WTC11 (cell line): ENCODE measurements around the gene JAML. TPM values are rescaled to one million over a fixed set of nuclear protein-coding genes. Genes with fewer than 3 reads are reported as not detected.

Source experiments
- ATAC-seq: fragments of 200-7000 bp; cut with Tn5 transposase; 2 replicates; pipeline ENCODE4 v1.10.0; 2021; ENCODE audit warnings: mild to moderate bottlenecking, moderate library complexity
- CTCF ChIA-PET: fragments of 300-600 bp; sonication (Branson Sonifier 250); formaldehyde crosslinking; loops from one replicate; lab custom pipeline; 2021; ENCODE audit warnings: antibody characterized with exemption; lab: Charles Lee
- POLR2A ChIA-PET: fragments of 350-600 bp; sonication (Branson Sonifier 250); formaldehyde crosslinking; loops from one replicate; lab custom pipeline; 2021; ENCODE audit warnings: antibody characterized with exemption; lab: Charles Lee
- DNase-seq: peaks from one replicate; pipeline ENCODE4 v3.0.0; 2021; ENCODE audit warnings: low spot score
- H3K27ac Mint-ChIP-seq: 2 replicates; pipeline ENCODE4 v1.8.0; 2021; ENCODE audit warnings: mixed read lengths
- H3K27me3 Mint-ChIP-seq: 2 replicates; pipeline ENCODE4 v1.8.0; 2021; ENCODE audit warnings: low read depth, mild to moderate bottlenecking, moderate library complexity, mixed read lengths
- H3K36me3 Mint-ChIP-seq: 2 replicates; pipeline ENCODE4 v1.8.0; 2021; ENCODE audit warnings: mixed read lengths
- H3K4me1 Mint-ChIP-seq: 2 replicates; pipeline ENCODE4 v1.8.0; 2022; ENCODE audit warnings: mixed read lengths
- H3K4me3 Mint-ChIP-seq: 2 replicates; pipeline ENCODE4 v1.8.0; 2021; ENCODE audit warnings: mild to moderate bottlenecking, moderate library complexity, mixed read lengths
- H3K9me3 Mint-ChIP-seq: 2 replicates; pipeline ENCODE4 v1.8.0; 2021; ENCODE audit warnings: mixed read lengths
- E2F5 ChIP-seq: sonication (generic); formaldehyde crosslinking; IDR thresholded peaks from 2 replicates; pipeline ENCODE4 v1.8.1; 2022; ENCODE audit warnings: mild to moderate bottlenecking, moderate library complexity, missing genetic modification reagents
- MAX ChIP-seq: sonication (generic); formaldehyde crosslinking; IDR thresholded peaks from 2 replicates; pipeline ENCODE4 v1.8.0; 2022; ENCODE audit warnings: mild to moderate bottlenecking, missing genetic modification reagents
- SOX15 ChIP-seq: fragments of 250-450 bp; sonication (Bioruptor Pico); IDR thresholded peaks from 2 replicates; pipeline ENCODE4 v1.9.0; 2021; ENCODE audit warnings: mild to moderate bottlenecking
- TCF7 ChIP-seq: sonication (generic); formaldehyde crosslinking; IDR thresholded peaks from 2 replicates; pipeline ENCODE4 v1.8.0; 2022; ENCODE audit warnings: mild to moderate bottlenecking, low read depth, missing genetic modification reagents, moderate library complexity
- TEAD4 ChIP-seq: sonication (generic); formaldehyde crosslinking; IDR thresholded peaks from 2 replicates; pipeline ENCODE4 v1.8.0; 2022; ENCODE audit warnings: mild to moderate bottlenecking, missing genetic modification reagents
- ZNF232 ChIP-seq: sonication (generic); formaldehyde crosslinking; IDR thresholded peaks from 2 replicates; pipeline ENCODE4 v1.8.0; 2022; ENCODE audit warnings: mild to moderate bottlenecking, missing genetic modification reagents
- ZNF416 ChIP-seq: fragments of 250-450 bp; sonication (Bioruptor Pico); IDR thresholded peaks from 2 replicates; pipeline ENCODE4 v1.9.0; 2021; ENCODE audit warnings: mild to moderate bottlenecking, inconsistent platforms
- total RNA-seq: library from RNA; stranded (reverse); gene quantifications from 3 replicates; pipeline ENCODE4 v1.2.3, GENCODE V29; 2021
- TF ChIP-seq, protein P1 (sequence below): sonication (generic); formaldehyde crosslinking; IDR thresholded peaks from 2 replicates; pipeline ENCODE4 v1.8.1; 2023; ENCODE audit warnings: mild to moderate bottlenecking, moderate library complexity, missing genetic modification reagents

Gene JAML
- total RNA-seq, 1 experiment from 2014 or later = 0.24 TPM

GRCh38 chr11:118145285-118146227, 79.3 kb downstream of the JAML start (continued):
- TF ChIP-seq, protein P1, sequence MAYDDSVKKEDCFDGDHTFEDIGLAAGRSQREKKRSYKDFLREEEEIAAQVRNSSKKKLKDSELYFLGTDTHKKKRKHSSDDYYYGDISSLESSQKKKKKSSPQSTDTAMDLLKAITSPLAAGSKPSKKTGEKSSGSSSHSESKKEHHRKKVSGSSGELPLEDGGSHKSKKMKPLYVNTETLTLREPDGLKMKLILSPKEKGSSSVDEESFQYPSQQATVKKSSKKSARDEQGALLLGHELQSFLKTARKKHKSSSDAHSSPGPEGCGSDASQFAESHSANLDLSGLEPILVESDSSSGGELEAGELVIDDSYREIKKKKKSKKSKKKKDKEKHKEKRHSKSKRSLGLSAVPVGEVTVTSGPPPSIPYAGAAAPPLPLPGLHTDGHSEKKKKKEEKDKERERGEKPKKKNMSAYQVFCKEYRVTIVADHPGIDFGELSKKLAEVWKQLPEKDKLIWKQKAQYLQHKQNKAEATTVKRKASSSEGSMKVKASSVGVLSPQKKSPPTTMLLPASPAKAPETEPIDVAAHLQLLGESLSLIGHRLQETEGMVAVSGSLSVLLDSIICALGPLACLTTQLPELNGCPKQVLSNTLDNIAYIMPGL (CRISPR knock-in tag) = peak; percentile 78; the same call in 1 of the 2 replicates
- TF ChIP-seq MAX (CRISPR knock-in tag) (0 out of 2 replicates have a peak, but pooled peaks have one; percentile 33), SOX15 (CRISPR knock-in tag) (no peak), ZNF232 (CRISPR knock-in tag) (no peak), E2F5 (CRISPR knock-in tag) (peak; percentile 65), TEAD4 (CRISPR knock-in tag) (no peak), ZNF416 (CRISPR knock-in tag) (no peak)

GRCh38 chr11:118144301-118145268, 80.2 kb downstream of the JAML start:
- H3K4me3 Mint-ChIP-seq = peak overlapping the region; percentile 70; the same call in 1 of the 2 replicates
- no peak overlapping the region for H3K27ac Mint-ChIP-seq
- ChIA-PET POLR2A (interaction anchor here (1.1 kb wide), 1 partner anchor 27 kb away, joined by 4 read pairs; no protein-coding TSS in a partner anchor), CTCF (interaction anchor here (0.6 to 9.0 kb wide), 3 partner anchors 11 to 151 kb away, joined by 3 to 153 read pairs (median 11); no protein-coding TSS in a partner anchor)
- ATAC-seq = no peak
- H3K9me3 Mint-ChIP-seq = no peaks in the 10 kb centered on the region
- no peaks in the 10 kb centered on the region for H3K36me3 Mint-ChIP-seq
- DNase-seq = no peak
- peaks cover 29% of the 10 kb centered on the region for H3K4me1 Mint-ChIP-seq
- peaks cover 48% of the 10 kb centered on the region for H3K27me3 Mint-ChIP-seq
- TF ChIP-seq TCF7 = no peak

Other genes with a start within 250 kb of the JAML start
- gene IL10RA, start 238.6 kb downstream of the JAML start, total RNA-seq = 0.41 to 0.74 TPM (median 0.71 TPM) in 3 replicates
- gene TMPRSS4, start 147.9 kb downstream of the JAML start, total RNA-seq = 1.1 to 1.4 TPM (median 1.4 TPM) in 3 replicates
- not detected in 3 replicates for gene SMIM35, start 138.0 kb downstream of the JAML start, total RNA-seq
- 3.5 to 4.5 TPM (median 4.4 TPM) in 3 replicates for gene SCN4B, start 72.2 kb downstream of the JAML start, total RNA-seq
- 0.16 to 0.37 TPM (median 0.20 TPM) in 3 replicates for gene SCN2B, start 48.4 kb downstream of the JAML start, total RNA-seq
- gene MPZL3, start 27.4 kb upstream of the JAML start, total RNA-seq = 1.6 to 2.1 TPM (median 2.0 TPM) in 3 replicates
- gene MPZL2, start 39.3 kb upstream of the JAML start, total RNA-seq = 1.2 to 1.8 TPM (median 1.4 TPM) in 3 replicates
- gene CD3E, start 79.7 kb upstream of the JAML start, total RNA-seq = 0.85 to 1.0 TPM (median 0.87 TPM) in 3 replicates
- 0.33 to 1.3 TPM (median 0.89 TPM) in 3 replicates for gene CD3D, start 117.7 kb upstream of the JAML start, total RNA-seq
- 0.20 to 0.27 TPM (median 0.23 TPM) in 3 replicates for gene CD3G, start 119.3 kb upstream of the JAML start, total RNA-seq
- 28.9 to 31.7 TPM (median 31.0 TPM) in 3 replicates for gene UBE4A, start 134.6 kb upstream of the JAML start, total RNA-seq
- 236 to 251 TPM (median 239 TPM) in 3 replicates for gene ATP5MG, start 176.6 kb upstream of the JAML start, total RNA-seq
- 54.0 to 59.1 TPM (median 54.8 TPM) in 3 replicates for gene KMT2A, start 211.5 kb upstream of the JAML start, total RNA-seq